ENCODE data around the gene TECPR2. TPM values are rescaled to one million over a fixed set of nuclear protein-coding genes. Genes with fewer than 3 reads are reported as not detected.

TECPR2 gene
- total and polyA plus RNA-seq, 2 of the 13 experiments (the other 11 are each of a cell fraction or from before 2014, with no cell fraction given): 3.5 to 5.7 TPM

DNA sequence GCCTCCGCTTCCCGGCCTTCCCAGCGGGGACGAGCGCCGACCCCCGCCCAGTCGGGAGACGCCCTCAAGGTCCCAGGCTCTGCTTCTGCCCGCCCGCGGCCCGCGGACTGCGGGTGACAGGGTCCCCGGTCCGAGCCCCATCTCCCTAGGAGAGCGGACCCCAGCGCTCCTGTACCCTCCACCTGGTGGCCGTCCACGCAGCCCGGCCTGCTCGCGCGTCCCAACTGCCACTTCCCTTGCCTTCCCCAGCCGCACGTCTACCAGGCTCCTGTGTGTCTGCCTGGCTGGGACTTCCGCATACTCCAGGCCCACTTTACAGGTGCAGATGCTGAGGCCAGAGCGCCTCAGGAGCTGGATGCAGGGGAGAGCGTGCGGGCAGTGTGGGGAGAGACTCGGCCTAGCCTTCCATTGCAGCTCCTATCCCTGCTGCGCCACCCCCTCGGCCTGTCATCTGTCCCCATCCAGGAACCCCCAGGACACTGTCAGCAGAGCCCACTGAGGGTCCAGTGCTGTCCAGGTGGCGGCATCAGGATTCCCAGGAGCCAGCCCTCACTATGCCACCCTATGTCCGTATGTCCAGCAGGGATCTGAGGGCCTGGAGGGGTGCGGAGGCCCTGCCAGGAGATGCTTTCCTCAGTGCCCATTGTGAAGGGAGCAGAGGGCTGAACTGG is 154.8 kb downstream of the TECPR2 start:
- intact Hi-C loops (cut with micrococcal nuclease; ENCODE audit: unreplicated experiment): loop anchor here (5.0 kb wide), 1 partner anchor 200 kb away; the partner anchor contains the start of gene ZNF839
- Histone ChIP-seq H3K27me3 (ENCODE audit: control insufficient read depth in 1 of 2, insufficient read depth in 2 of 2, low read length in 2 of 2) (no peaks in the 10 kb centered on the region), H3K9me3 (ENCODE audit: low read length) (no peaks in the 10 kb centered on the region), H3K9ac (ENCODE audit: insufficient read depth, low read depth, low read length) (no peak overlapping the region), H3K4me2 (ENCODE audit: low read depth, low read length) (peak overlapping the region; percentile 76), H3K4me1 (ENCODE audit: insufficient read depth, low read length) (peaks cover 43% of the 10 kb centered on the region), H3K4me3 (replicated peaks in 1 of 3; ENCODE audit: insufficient read depth in 1 of 3, low read depth in 2 of 3, low read length in 3 of 3) (peak overlapping the region in 2 of 3 experiments; percentile 59 to 80; a peak in 3 of 6 replicates), H3K79me2 (ENCODE audit: insufficient read depth, low read length) (no peaks in the 10 kb centered on the region), H3K27ac (ENCODE audit: extremely low read length, insufficient read depth, low read length) (no peak overlapping the region), H4K20me1 (ENCODE audit: insufficient read depth, low read length) (no peaks in the 10 kb centered on the region), H2AFZ (ENCODE audit: low read length) (no peak overlapping the region), H3K36me3 (replicated peaks in 1 of 2; ENCODE audit: control insufficient read depth in 1 of 2, insufficient read depth in 2 of 2, low read length in 2 of 2) (no peaks in the 10 kb centered on the region)
- ATAC-seq: 0 out of 3 replicates have a peak, but pooled peaks have one; percentile 4
- no peak for DNase-seq (ENCODE audit: low spot score)
- in situ Hi-C loops (cut with HindIII; ENCODE audit: extremely low pct_ligation_motif_present, low pct_unique_long_range_greater_than_20kb): loop anchor here (5.0 kb wide), 1 partner anchor 80 kb away; no protein-coding TSS in a partner anchor
- WGBS (ENCODE audit: low lambda C conversion rate): 75% methylated on average over 22 of the region's 37 CpGs
- CTCF ChIA-PET (ENCODE audit: low intra/inter-chr PET ratio, low total read pairs): interaction anchor here (3.8 kb wide), 1 partner anchor 80 kb away, joined by 59 read pairs; no protein-coding TSS in a partner anchor
- POLR2A ChIA-PET: interaction anchor here (1.0 kb wide), 1 partner anchor 79 kb away, joined by 3 read pairs; no protein-coding TSS in a partner anchor
- no TSS peak for BruUV-seq (replicated peaks)
- no peak for FAIRE-seq
- TF ChIP-seq ZSCAN31 (CRISPR knock-in tag; IDR thresholded peaks at IDR 0.05; ENCODE audit: low read depth) (no peak), SETDB1 (CRISPR knock-in tag; IDR thresholded peaks at IDR 0.05; ENCODE audit: borderline replicate concordance) (no peak), TBX2 (CRISPR knock-in tag; IDR thresholded peaks at IDR 0.05; ENCODE audit: borderline replicate concordance) (no peak), NFIB (CRISPR knock-in tag; IDR thresholded peaks at IDR 0.05; ENCODE audit: borderline replicate concordance) (no peak), HCFC1 (IDR thresholded peaks at IDR 0.05; ENCODE audit: low read depth, low read length) (no peak), SNRNP70 (IDR thresholded peaks at IDR 0.05; ENCODE audit: low read depth, low read length) (no peak), CHD4 (IDR thresholded peaks at IDR 0.05; ENCODE audit: borderline replicate concordance, low read length) (no peak), ZBTB8A (CRISPR knock-in tag; IDR thresholded peaks at IDR 0.05; ENCODE audit: borderline replicate concordance, low read depth) (no peak), STAT5B (CRISPR knock-in tag; IDR thresholded peaks at IDR 0.05) (no peak), KAT7 (CRISPR knock-in tag; IDR thresholded peaks at IDR 0.05; ENCODE audit: borderline replicate concordance) (no peak), NRL (CRISPR knock-in tag; IDR thresholded peaks at IDR 0.05; ENCODE audit: borderline replicate concordance) (0 out of 2 replicates have a peak, but pooled peaks have one; percentile 33), ZNF562 (CRISPR knock-in tag; IDR thresholded peaks at IDR 0.05; ENCODE audit: borderline replicate concordance) (no peak), ZNF768 (CRISPR knock-in tag; IDR thresholded peaks at IDR 0.05) (no peak), ZNF724P (CRISPR knock-in tag; IDR thresholded peaks at IDR 0.05; ENCODE audit: borderline replicate concordance) (no peak), CENPT (CRISPR knock-in tag; IDR thresholded peaks at IDR 0.05; ENCODE audit: low read depth) (no peak), REXO4 (CRISPR knock-in tag; IDR thresholded peaks at IDR 0.05; ENCODE audit: borderline replicate concordance) (no peak)
- TF ChIP-seq, protein P1, sequence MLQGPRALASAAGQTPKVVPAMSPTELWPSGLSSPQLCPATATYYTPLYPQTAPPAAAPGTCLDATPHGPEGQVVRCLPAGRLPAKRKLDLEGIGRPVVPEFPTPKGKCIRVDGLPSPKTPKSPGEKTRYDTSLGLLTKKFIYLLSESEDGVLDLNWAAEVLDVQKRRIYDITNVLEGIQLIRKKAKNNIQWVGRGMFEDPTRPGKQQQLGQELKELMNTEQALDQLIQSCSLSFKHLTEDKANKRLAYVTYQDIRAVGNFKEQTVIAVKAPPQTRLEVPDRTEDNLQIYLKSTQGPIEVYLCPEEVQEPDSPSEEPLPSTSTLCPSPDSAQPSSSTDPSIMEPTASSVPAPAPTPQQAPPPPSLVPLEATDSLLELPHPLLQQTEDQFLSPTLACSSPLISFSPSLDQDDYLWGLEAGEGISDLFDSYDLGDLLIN (CRISPR knock-in tag; IDR thresholded peaks at IDR 0.05; ENCODE audit: borderline replicate concordance): no peak
- TF ChIP-seq, protein P2, sequence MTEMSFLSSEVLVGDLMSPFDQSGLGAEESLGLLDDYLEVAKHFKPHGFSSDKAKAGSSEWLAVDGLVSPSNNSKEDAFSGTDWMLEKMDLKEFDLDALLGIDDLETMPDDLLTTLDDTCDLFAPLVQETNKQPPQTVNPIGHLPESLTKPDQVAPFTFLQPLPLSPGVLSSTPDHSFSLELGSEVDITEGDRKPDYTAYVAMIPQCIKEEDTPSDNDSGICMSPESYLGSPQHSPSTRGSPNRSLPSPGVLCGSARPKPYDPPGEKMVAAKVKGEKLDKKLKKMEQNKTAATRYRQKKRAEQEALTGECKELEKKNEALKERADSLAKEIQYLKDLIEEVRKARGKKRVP (CRISPR knock-in tag; IDR thresholded peaks at IDR 0.05): no peak
- TF ChIP-seq, protein P3, sequence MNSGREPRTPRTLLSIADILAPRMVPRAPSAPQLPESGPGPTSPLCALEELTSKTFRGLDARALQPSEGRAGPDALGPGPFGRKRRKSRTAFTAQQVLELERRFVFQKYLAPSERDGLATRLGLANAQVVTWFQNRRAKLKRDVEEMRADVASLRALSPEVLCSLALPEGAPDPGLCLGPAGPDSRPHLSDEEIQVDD (CRISPR knock-in tag; IDR thresholded peaks at IDR 0.05; ENCODE audit: borderline replicate concordance): peak; percentile 45; the same call in 1 of the 2 replicates
- TF ChIP-seq, protein P4, sequence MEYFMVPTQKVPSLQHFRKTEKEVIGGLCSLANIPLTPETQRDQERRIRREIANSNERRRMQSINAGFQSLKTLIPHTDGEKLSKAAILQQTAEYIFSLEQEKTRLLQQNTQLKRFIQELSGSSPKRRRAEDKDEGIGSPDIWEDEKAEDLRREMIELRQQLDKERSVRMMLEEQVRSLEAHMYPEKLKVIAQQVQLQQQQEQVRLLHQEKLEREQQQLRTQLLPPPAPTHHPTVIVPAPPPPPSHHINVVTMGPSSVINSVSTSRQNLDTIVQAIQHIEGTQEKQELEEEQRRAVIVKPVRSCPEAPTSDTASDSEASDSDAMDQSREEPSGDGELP (IDR thresholded peaks at IDR 0.05; ENCODE audit: borderline replicate concordance, low read depth): no peak
